HepG2 (cell line): ENCODE data around the gene MARCHF9. TPM values are rescaled to one million over a fixed set of nuclear protein-coding genes. Genes with fewer than 3 reads are reported as not detected.

ENCODE experiments used
- ATF4 ChIP-seq, 2 experiments: fragments of 450-650 bp in 1 of 2; sonication (generic) in 1 of 2; formaldehyde crosslinking; IDR thresholded peaks; 2 replicates each; pipeline versions ENCODE4 v1.5.0 to v1.8.0; 2020 to 2022; ENCODE audit warnings: mild to moderate bottlenecking in 1 of 2, missing genetic modification reagents in 1 of 2
- HINFP ChIP-seq: sonication (generic); formaldehyde crosslinking; IDR thresholded peaks from 2 replicates; pipeline ENCODE4 v1.4.0; 2020; ENCODE audit warnings: low read depth, mild to moderate bottlenecking, missing genetic modification reagents
- ZNF639 ChIP-seq: conservative IDR thresholded peaks from 2 replicates; pipeline ENCODE4 v1.6.1; 2018; ENCODE audit warnings: missing genetic modification reagents
- ZNF687 ChIP-seq: sonication (generic); formaldehyde crosslinking; IDR thresholded peaks from 2 replicates; pipeline ENCODE4 v1.5.1; 2020; ENCODE audit warnings: mild to moderate bottlenecking, missing genetic modification reagents, moderate library complexity
- polyA plus RNA-seq, 8 experiments: library from polyadenylated mRNA; depleted of rRNA in 3 of 8; stranded (reverse) in 7 of 8; unstranded in 1 of 8; fragments of >200 nt; fragmentation: Illumina TruSeq in 4 of 8; extraction: Trizol in 4 of 8; gene quantifications; 2 replicates each; pipeline versions ENCODE4 v1.2.1 to v1.2.3, GENCODE V29; 2011 to 2016; ENCODE audit warnings: low read depth in 4 of 8, missing spikeins in 1 of 8, mixed read lengths in 1 of 8; ENCODE audit not compliant: insufficient read depth in 1 of 8
- total RNA-seq, 5 experiments: library from RNA; depleted of rRNA; stranded (reverse); fragments of >200 nt; fragmentation: Illumina TruSeq; extraction: Trizol; gene quantifications; 2 replicates each; pipeline ENCODE4 v1.2.3, GENCODE V29; 2016; ENCODE audit warnings: low read depth in 1 of 5

MARCHF9 gene
- total and polyA plus RNA-seq, 2 of the 13 experiments (the other 11 are each of a cell fraction or from before 2014, with no cell fraction given) = 5.7 to 9.6 TPM

GRCh38 chr12:57754411-57755193 lies at the start of gene MARCHF9 (continued):
- peak; percentile 38; the same call in 1 of the 2 replicates for TF ChIP-seq ZNF687
- TF ChIP-seq ATF4 (CRISPR knock-in tag; IDR thresholded peaks at IDR 0.05) = no peak
- no peak for TF ChIP-seq HINFP (CRISPR knock-in tag)
- no peak for TF ChIP-seq ZNF639 (CRISPR knock-in tag)
- TF ChIP-seq, all 625 proteins: peak for 41
